ENCODE results near the gene ZNF264.

The ZNF264 gene

GRCh38 chr19:57240311-57241090, 49.2 kb downstream of the ZNF264 start, which contains the start of gene ZNF805 (continued):
- TF ChIP-seq ZSCAN4 (tag by site-specific recombination; IDR thresholded peaks at IDR 0.05), result no peak
- no peak for TF ChIP-seq ATF2 (tag by site-specific recombination; IDR thresholded peaks at IDR 0.05; ENCODE audit: low read depth)
- peak; percentile 48; the same call in 1 of the 2 replicates for TF ChIP-seq ZNF324 (tag by site-specific recombination; IDR thresholded peaks at IDR 0.05)
- TF ChIP-seq ZNF660 (tag by site-specific recombination; IDR thresholded peaks at IDR 0.05), result peak; percentile 57; the same call in 1 of the 2 replicates
- no peak for TF ChIP-seq ZNF184 (tag by site-specific recombination; IDR thresholded peaks at IDR 0.05)
- TF ChIP-seq PRDM10 (tag by site-specific recombination; IDR thresholded peaks at IDR 0.05), result peak; percentile 91
- TF ChIP-seq ZNF555 (tag by site-specific recombination; conservative IDR thresholded peaks at IDR 0.05), result no peak
- TF ChIP-seq ZNF843 (tag by site-specific recombination; IDR thresholded peaks at IDR 0.05), result peak; percentile 42; the same call in 1 of the 2 replicates

- Histone ChIP-seq H3K36me3 (ENCODE audit: control insufficient read depth in 2 of 2, insufficient read depth in 1 of 2, low read length in 2 of 2) (peaks cover 12 to 36% of the 10 kb centered on the region in 2 experiments), H3K27ac (ENCODE audit: extremely low read depth, low read depth, low read length) (peak overlapping the region; percentile 67; the same call in 1 of the 2 replicates), H3K4me3 (ENCODE audit: low read depth, low read length) (peak overlapping the region; percentile 93), H3K9me3 (ENCODE audit: control insufficient read depth, insufficient read depth, low read depth, low read length) (no peaks in the 10 kb centered on the region), H3K4me1 (ENCODE audit: control insufficient read depth, insufficient read depth, low read length) (no peaks in the 10 kb centered on the region; the same call in 1 of the 2 replicates)
- TF ChIP-seq ZSCAN5A (tag by site-specific recombination; IDR thresholded peaks at IDR 0.05) (no peak), ZNF10 (tag by site-specific recombination; IDR thresholded peaks at IDR 0.05) (no peak), ZNF26 (tag by site-specific recombination; IDR thresholded peaks at IDR 0.05) (no peak)
- CTCF ChIA-PET, result no interaction called here
- POLR2A ChIA-PET, result interaction anchor here (0.6 to 1.2 kb wide), 2 partner anchors 23 to 39 kb away, joined by 4 to 5 read pairs; partner anchors contain the start of gene ZNF460
Observed at GRCh38 chr19:57241176-57241575, 49.9 kb downstream of the ZNF264 start.

GRCh38 chr19:57242821-57243220, 51.5 kb downstream of the ZNF264 start:
- ChIA-PET CTCF (interaction anchor here (0.9 kb wide), 1 partner anchor 21 kb away, joined by 3 read pairs; no protein-coding TSS in a partner anchor), POLR2A (interaction anchor here (0.5 kb wide), 1 partner anchor 29 kb away, joined by 4 read pairs; no protein-coding TSS in a partner anchor)
- Histone ChIP-seq H3K4me1 (ENCODE audit: control insufficient read depth, insufficient read depth, low read length) (no peaks in the 10 kb centered on the region; the same call in 1 of the 2 replicates), H3K27ac (ENCODE audit: extremely low read depth, low read depth, low read length) (no peak overlapping the region), H3K9me3 (ENCODE audit: control insufficient read depth, insufficient read depth, low read depth, low read length) (no peaks in the 10 kb centered on the region), H3K4me3 (ENCODE audit: low read depth, low read length) (no peak overlapping the region), H3K36me3 (ENCODE audit: control insufficient read depth in 2 of 2, insufficient read depth in 1 of 2, low read length in 2 of 2) (peaks cover 22 to 51% of the 10 kb centered on the region in 2 experiments)
- TF ChIP-seq ZNF138 (tag by site-specific recombination; IDR thresholded peaks at IDR 0.05; ENCODE audit: borderline replicate concordance) (no peak), FEZF1 (tag by site-specific recombination; IDR thresholded peaks at IDR 0.05) (no peak), BCL6B (tag by site-specific recombination; IDR thresholded peaks at IDR 0.05) (no peak), ZNF626 (tag by site-specific recombination; IDR thresholded peaks at IDR 0.05) (no peak), SCRT2 (tag by site-specific recombination; IDR thresholded peaks at IDR 0.05) (no peak), ZNF776 (tag by site-specific recombination; IDR thresholded peaks at IDR 0.05; ENCODE audit: borderline replicate concordance) (no peak), ZNF202 (tag by site-specific recombination; IDR thresholded peaks at IDR 0.05; ENCODE audit: borderline replicate concordance) (no peak)
